Panc1 (cell line): ENCODE results near the gene C16orf89. TPM values are rescaled to one million over a fixed set of nuclear protein-coding genes. Genes with fewer than 3 reads are reported as not detected.

Source experiments
- ATAC-seq: fragments of 200-7000 bp; cut with Tn5 transposase; 2 replicates; pipeline ENCODE4 v1.9.1; 2020; ENCODE audit warnings: mild to moderate bottlenecking, moderate library complexity
- BruUV-seq: library from RNA; stranded (reverse); fragments of 400-500 nt; replicated peaks from 2 replicates; lab custom pipeline; 2021; lab: Mats Ljungman, UMichigan
- CTCF ChIA-PET: fragments of 300-600 bp; sonication (Branson Sonifier 250); formaldehyde crosslinking; loops from one replicate; lab custom pipeline; 2022; ENCODE audit warnings: antibody characterized with exemption; lab: Charles Lee
- POLR2A ChIA-PET: fragments of 300-600 bp; sonication (Branson Sonifier 250); formaldehyde crosslinking; loops from one replicate; lab custom pipeline; 2022; ENCODE audit warnings: antibody characterized with exemption; lab: Charles Lee
- DNase-seq: peaks from one replicate; pipeline ENCODE4 v3.0.0-alpha.2; 2010; ENCODE audit warnings: low read depth, low spot score
- H3K27ac ChIP-seq: 2 replicates; pipeline ENCODE4 v1.5.1; 2011; ENCODE audit warnings: mild to moderate bottlenecking, low read length, inconsistent platforms
- H3K27me3 ChIP-seq: fragments of 200-500 bp; sonication (Bioruptor generic); 2 replicates; pipeline ENCODE4 v1.6.0; 2014; ENCODE audit warnings: low read length, inconsistent platforms; ENCODE audit not compliant: control insufficient read depth, insufficient read depth
- H3K36me3 ChIP-seq: fragments of 200-500 bp; sonication (Bioruptor generic); 2 replicates; pipeline ENCODE4 v1.5.1; 2014; ENCODE audit warnings: inconsistent platforms, mild to moderate bottlenecking, low read length, moderate library complexity; ENCODE audit not compliant: control insufficient read depth, insufficient read depth
- H3K4me1 ChIP-seq: 2 replicates; pipeline ENCODE4 v1.5.1; 2011; ENCODE audit warnings: inconsistent platforms, mild to moderate bottlenecking, low read length, moderate library complexity; ENCODE audit not compliant: control insufficient read depth, insufficient read depth
- H3K4me3 ChIP-seq, 2 experiments: 2 replicates each; pipeline ENCODE4 v1.5.1; 2011 to 2012; ENCODE audit warnings: low read depth in 2 of 2, low read length in 2 of 2, mild to moderate bottlenecking in 2 of 2, inconsistent platforms in 1 of 2, moderate library complexity in 1 of 2
- H3K9me3 ChIP-seq: fragments of 200-500 bp; sonication (Bioruptor generic); 2 replicates; pipeline ENCODE4 v1.5.1; 2014; ENCODE audit warnings: low read depth, mild to moderate bottlenecking, inconsistent platforms, low read length, moderate library complexity; ENCODE audit not compliant: control insufficient read depth, insufficient read depth
- POLR2AphosphoS5 ChIP-seq: IDR thresholded peaks from 2 replicates; pipeline ENCODE4 v1.6.1; 2012; ENCODE audit warnings: mild to moderate bottlenecking, low read depth, low read length, moderate library complexity
- SIN3A ChIP-seq: IDR thresholded peaks from 2 replicates; pipeline ENCODE4 v1.6.1; 2012; ENCODE audit warnings: low read depth, mild to moderate bottlenecking, low read length, moderate library complexity, borderline replicate concordance; ENCODE audit not compliant: insufficient read depth
- TCF7L2 ChIP-seq: IDR thresholded peaks from 2 replicates; pipeline ENCODE4 v1.6.1; 2011; ENCODE audit warnings: mild to moderate bottlenecking, low read depth, low read length, inconsistent platforms
- in situ Hi-C: cut with HindIII; loops from 2 replicates; pipeline ENCODE4 v1.10.0; 2016; ENCODE audit warnings: low sequenced_read_pairs, low pct_unique_long_range_greater_than_20kb
- intact Hi-C: fragments of 100-400 bp; cut with micrococcal nuclease; formaldehyde crosslinking; loops from one replicate; pipeline ENCODE4 v1.10.0; 2022; ENCODE audit not compliant: unreplicated experiment
- total RNA-seq: library from RNA; stranded (reverse); gene quantifications from one replicate; pipeline ENCODE4 v1.2.1, GENCODE V29; 2021; ENCODE audit not compliant: unreplicated experiment
- TF ChIP-seq, protein P1 (sequence below): fragments of 450-650 bp; IDR thresholded peaks from 2 replicates; pipeline ENCODE4 v1.5.1; 2017; ENCODE audit warnings: mild to moderate bottlenecking
- TF ChIP-seq, protein P2 (sequence below), 2 experiments: IDR thresholded peaks; 2 replicates each; pipeline ENCODE4 v1.6.1; 2011 to 2012; ENCODE audit warnings: low read depth in 2 of 2, control low read depth in 1 of 2, low read length in 1 of 2, mild to moderate bottlenecking in 1 of 2, moderate library complexity in 1 of 2; ENCODE audit not compliant: insufficient read depth in 1 of 2

Gene C16orf89
- total RNA-seq, 1 experiment from 2014 or later, result not detected

DNA sequence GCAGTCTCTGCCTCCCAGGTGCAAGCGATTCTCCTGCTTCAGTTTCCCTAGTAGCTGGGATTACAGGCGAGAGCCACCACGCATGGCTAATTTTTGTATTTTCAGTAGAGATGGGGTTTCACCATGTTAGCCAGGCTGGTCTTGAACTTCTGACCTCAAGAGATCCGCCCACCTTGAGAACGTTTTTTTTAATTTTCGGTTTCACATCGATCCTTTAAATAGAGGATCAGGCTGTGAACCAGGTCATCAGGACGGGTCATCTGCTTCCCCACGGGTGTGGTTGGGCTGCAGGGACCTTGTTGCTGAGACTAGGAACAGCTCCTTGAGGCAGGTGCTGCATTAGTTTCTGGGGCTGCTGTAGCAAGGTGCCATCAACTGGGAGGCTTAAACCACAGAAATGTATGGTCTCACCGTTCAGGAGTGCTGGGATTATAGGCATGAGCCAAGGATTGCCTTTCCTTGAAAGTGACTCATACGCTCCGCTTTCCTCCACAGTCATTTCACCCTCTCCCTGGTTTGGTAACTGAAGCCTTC lies 24.1 kb downstream of the C16orf89 start:
- ATAC-seq, result peak; percentile 81
- in situ Hi-C loops (no loop called here), intact Hi-C loops (no loop called here)
- H3K27me3 ChIP-seq, result 0 out of 2 replicates have a peak, but pooled peaks cover 3% of the 10 kb centered on the region
- POLR2A ChIA-PET, result no interaction called here
- H3K4me1 ChIP-seq, result no peaks in the 10 kb centered on the region
- no peaks in the 10 kb centered on the region for H3K9me3 ChIP-seq
- no TSS peak for BruUV-seq
- DNase-seq, result peak; percentile 63
- no peak overlapping the region for H3K27ac ChIP-seq
- CTCF ChIA-PET, result interaction anchor here (0.6 kb wide), 1 partner anchor 424 kb away, joined by 4 read pairs; no protein-coding TSS in a partner anchor
- TF ChIP-seq SIN3A (no peak), POLR2AphosphoS5 (no peak), TCF7L2 (no peak)
- TF ChIP-seq, protein P1, sequence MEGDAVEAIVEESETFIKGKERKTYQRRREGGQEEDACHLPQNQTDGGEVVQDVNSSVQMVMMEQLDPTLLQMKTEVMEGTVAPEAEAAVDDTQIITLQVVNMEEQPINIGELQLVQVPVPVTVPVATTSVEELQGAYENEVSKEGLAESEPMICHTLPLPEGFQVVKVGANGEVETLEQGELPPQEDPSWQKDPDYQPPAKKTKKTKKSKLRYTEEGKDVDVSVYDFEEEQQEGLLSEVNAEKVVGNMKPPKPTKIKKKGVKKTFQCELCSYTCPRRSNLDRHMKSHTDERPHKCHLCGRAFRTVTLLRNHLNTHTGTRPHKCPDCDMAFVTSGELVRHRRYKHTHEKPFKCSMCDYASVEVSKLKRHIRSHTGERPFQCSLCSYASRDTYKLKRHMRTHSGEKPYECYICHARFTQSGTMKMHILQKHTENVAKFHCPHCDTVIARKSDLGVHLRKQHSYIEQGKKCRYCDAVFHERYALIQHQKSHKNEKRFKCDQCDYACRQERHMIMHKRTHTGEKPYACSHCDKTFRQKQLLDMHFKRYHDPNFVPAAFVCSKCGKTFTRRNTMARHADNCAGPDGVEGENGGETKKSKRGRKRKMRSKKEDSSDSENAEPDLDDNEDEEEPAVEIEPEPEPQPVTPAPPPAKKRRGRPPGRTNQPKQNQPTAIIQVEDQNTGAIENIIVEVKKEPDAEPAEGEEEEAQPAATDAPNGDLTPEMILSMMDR, result no peak
- TF ChIP-seq, protein P2, sequence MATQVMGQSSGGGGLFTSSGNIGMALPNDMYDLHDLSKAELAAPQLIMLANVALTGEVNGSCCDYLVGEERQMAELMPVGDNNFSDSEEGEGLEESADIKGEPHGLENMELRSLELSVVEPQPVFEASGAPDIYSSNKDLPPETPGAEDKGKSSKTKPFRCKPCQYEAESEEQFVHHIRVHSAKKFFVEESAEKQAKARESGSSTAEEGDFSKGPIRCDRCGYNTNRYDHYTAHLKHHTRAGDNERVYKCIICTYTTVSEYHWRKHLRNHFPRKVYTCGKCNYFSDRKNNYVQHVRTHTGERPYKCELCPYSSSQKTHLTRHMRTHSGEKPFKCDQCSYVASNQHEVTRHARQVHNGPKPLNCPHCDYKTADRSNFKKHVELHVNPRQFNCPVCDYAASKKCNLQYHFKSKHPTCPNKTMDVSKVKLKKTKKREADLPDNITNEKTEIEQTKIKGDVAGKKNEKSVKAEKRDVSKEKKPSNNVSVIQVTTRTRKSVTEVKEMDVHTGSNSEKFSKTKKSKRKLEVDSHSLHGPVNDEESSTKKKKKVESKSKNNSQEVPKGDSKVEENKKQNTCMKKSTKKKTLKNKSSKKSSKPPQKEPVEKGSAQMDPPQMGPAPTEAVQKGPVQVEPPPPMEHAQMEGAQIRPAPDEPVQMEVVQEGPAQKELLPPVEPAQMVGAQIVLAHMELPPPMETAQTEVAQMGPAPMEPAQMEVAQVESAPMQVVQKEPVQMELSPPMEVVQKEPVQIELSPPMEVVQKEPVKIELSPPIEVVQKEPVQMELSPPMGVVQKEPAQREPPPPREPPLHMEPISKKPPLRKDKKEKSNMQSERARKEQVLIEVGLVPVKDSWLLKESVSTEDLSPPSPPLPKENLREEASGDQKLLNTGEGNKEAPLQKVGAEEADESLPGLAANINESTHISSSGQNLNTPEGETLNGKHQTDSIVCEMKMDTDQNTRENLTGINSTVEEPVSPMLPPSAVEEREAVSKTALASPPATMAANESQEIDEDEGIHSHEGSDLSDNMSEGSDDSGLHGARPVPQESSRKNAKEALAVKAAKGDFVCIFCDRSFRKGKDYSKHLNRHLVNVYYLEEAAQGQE (IDR thresholded peaks at IDR 0.05; ENCODE audit: insufficient read depth in 1 of 2, low read depth in 2 of 2, low read length in 1 of 2), result no peak
- H3K36me3 ChIP-seq, result no peaks in the 10 kb centered on the region
- peak overlapping the region in 1 of 2 experiments; percentile 25; a peak in 2 of 4 replicates for H3K4me3 ChIP-seq

DNA sequence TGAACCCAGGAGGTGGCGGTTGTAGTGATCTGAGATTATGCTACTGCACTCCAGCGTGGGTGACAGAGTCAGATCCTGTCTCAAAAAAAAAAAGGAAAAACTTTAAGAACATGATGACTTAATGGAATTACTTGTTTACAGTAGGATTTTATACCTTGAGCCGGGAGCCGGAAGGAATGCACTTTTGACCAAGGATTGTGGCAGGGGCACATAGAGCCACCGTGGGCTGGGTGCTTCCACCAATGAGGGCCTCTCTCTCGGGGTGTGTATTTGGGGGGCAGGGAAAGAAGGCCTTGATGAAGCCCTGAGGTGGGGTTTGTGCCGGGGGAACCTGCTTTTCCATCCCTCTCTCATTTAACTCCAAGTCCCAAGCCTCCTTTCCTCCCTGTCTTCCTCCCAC lies 25.3 kb downstream of the C16orf89 start:
- in situ Hi-C loops (no loop called here), intact Hi-C loops (no loop called here)
- Histone ChIP-seq H3K4me1 (no peaks in the 10 kb centered on the region), H3K36me3 (no peaks in the 10 kb centered on the region), H3K27me3 (0 out of 2 replicates have a peak, but pooled peaks cover 3% of the 10 kb centered on the region), H3K4me3 (no peak overlapping the region), H3K9me3 (no peaks in the 10 kb centered on the region), H3K27ac (no peak overlapping the region)
- no peak for ATAC-seq
- CTCF ChIA-PET, result interaction anchor here (0.7 kb wide), 1 partner anchor 31 kb away, joined by 3 read pairs; the partner anchor contains the start of gene ALG1
- TF ChIP-seq SIN3A (no peak), POLR2AphosphoS5 (no peak), TCF7L2 (no peak)
- TF ChIP-seq, protein P2 (IDR thresholded peaks at IDR 0.05; ENCODE audit: insufficient read depth in 1 of 2, low read depth in 2 of 2, low read length in 1 of 2), result no peak
- TF ChIP-seq, protein P1, result no peak
- DNase-seq, result no peak
- POLR2A ChIA-PET, result no interaction called here
- no TSS peak for BruUV-seq
